SU-DHL-6 (cell line): ENCODE results near the gene SCD.

ENCODE experiments used
- H2AFZ ChIP-seq: fragments of 200-600 bp; sonication (generic); 2 replicates; pipeline ENCODE4 v1.6.1; 2014; ENCODE audit warnings: low read depth, mild to moderate bottlenecking, moderate library complexity, mixed read lengths, antibody characterized with exemption, low read length; ENCODE audit not compliant: severe bottlenecking
- H3F3A ChIP-seq: fragments of 200-600 bp; shearing (Covaris generic); 2 replicates; pipeline ENCODE4 v1.6.0; 2016; ENCODE audit warnings: antibody characterized with exemption, mild to moderate bottlenecking; ENCODE audit not compliant: insufficient read depth
- H3K27ac ChIP-seq: fragments of 200-600 bp; sonication (generic); 2 replicates; pipeline ENCODE4 v1.5.1; 2016; ENCODE audit warnings: low read depth, mild to moderate bottlenecking, low read length, moderate library complexity, mixed read lengths
- H3K27me3 ChIP-seq: fragments of 200-600 bp; sonication (generic), shearing (Covaris generic); 2 replicates; pipeline ENCODE4 v1.6.0; 2014; ENCODE audit warnings: mild to moderate bottlenecking, low read length
- H3K36me3 ChIP-seq: fragments of 200-600 bp; sonication (generic); 2 replicates; pipeline ENCODE4 v1.6.1; 2014; ENCODE audit warnings: mild to moderate bottlenecking, low read length, mixed read lengths
- H3K4me2 ChIP-seq: fragments of 300-600, 200-600 bp; shearing (Covaris generic), sonication (generic); 2 replicates; pipeline ENCODE4 v1.6.0; 2014; ENCODE audit warnings: low read length, low read depth, mild to moderate bottlenecking; ENCODE audit not compliant: poor library complexity, severe bottlenecking
- H3K4me3 ChIP-seq: fragments of 200-600 bp; sonication (generic); 2 replicates; pipeline ENCODE4 v1.5.1; 2014; ENCODE audit warnings: antibody characterized with exemption, low read length, mild to moderate bottlenecking, mixed read lengths; ENCODE audit not compliant: insufficient read depth, poor library complexity, severe bottlenecking
- H3K79me2 ChIP-seq: fragments of 200-600 bp; sonication (generic); 2 replicates; pipeline ENCODE4 v1.6.1; 2014; ENCODE audit warnings: mild to moderate bottlenecking, low read length, moderate library complexity; ENCODE audit not compliant: insufficient read depth
- H3K9ac ChIP-seq: fragments of 200-600 bp; sonication (generic); 2 replicates; pipeline ENCODE4 v1.7.0; 2014; ENCODE audit warnings: mild to moderate bottlenecking, low read length
- H3K9me2 ChIP-seq: fragments of 200-600 bp; sonication (generic); replicated peaks from 2 replicates; pipeline ENCODE4 v1.6.1; 2014; ENCODE audit warnings: low read length; ENCODE audit not compliant: insufficient read depth
- H3K9me3 ChIP-seq: fragments of 200-600 bp; sonication (generic); 2 replicates; pipeline ENCODE4 v1.6.1; 2014; ENCODE audit warnings: low read length, mixed read lengths; ENCODE audit not compliant: insufficient read depth
- H4K20me1 ChIP-seq: fragments of 200-600 bp; sonication (generic); 2 replicates; pipeline ENCODE4 v1.6.1; 2014; ENCODE audit warnings: low read depth, mild to moderate bottlenecking, antibody characterized with exemption, low read length, moderate library complexity, mixed read lengths
- CTCF ChIP-seq: fragments of 200-600 bp; sonication (generic); IDR thresholded peaks from one replicate; pipeline ENCODE4 v1.5.1; 2017; ENCODE audit warnings: antibody characterized with exemption, mild to moderate bottlenecking, low read length, moderate library complexity; ENCODE audit not compliant: insufficient read depth, poor library complexity, severe bottlenecking
- EZH2phosphoT487 ChIP-seq: fragments of 200-600 bp; sonication (generic), shearing (Covaris generic); conservative IDR thresholded peaks from 2 replicates; pipeline ENCODE4 v1.6.1; 2018; ENCODE audit warnings: mild to moderate bottlenecking, antibody characterized with exemption, low read length, moderate library complexity, mixed read lengths

SCD gene

GRCh38 chr10:100357059-100357858 lies 10.2 kb downstream of the SCD start:
- Histone ChIP-seq H3K27ac (no peak overlapping the region), H3K9ac (no peak overlapping the region), H3F3A (0 out of 2 replicates have a peak, but pooled peaks cover 5% of the 10 kb centered on the region), H3K4me2 (no peak overlapping the region), H3K36me3 (peaks cover 76% of the 10 kb centered on the region), H3K9me2 (no peaks in the 10 kb centered on the region), H3K9me3 (no peaks in the 10 kb centered on the region), H4K20me1 (peaks cover 28% of the 10 kb centered on the region), H3K4me3 (no peak overlapping the region), H3K79me2 (peaks cover 15% of the 10 kb centered on the region; the same call in 1 of the 2 replicates), H3K27me3 (no peaks in the 10 kb centered on the region), H2AFZ (no peak overlapping the region)
- no peak for TF ChIP-seq EZH2phosphoT487
- TF ChIP-seq CTCF = no peak

- Histone ChIP-seq H3F3A (peaks cover 18% of the 10 kb centered on the region), H3K27ac (no peak overlapping the region), H3K36me3 (peaks cover 67% of the 10 kb centered on the region), H3K4me3 (no peak overlapping the region), H3K79me2 (peaks cover 6% of the 10 kb centered on the region; the same call in 1 of the 2 replicates), H3K9me3 (no peaks in the 10 kb centered on the region), H2AFZ (no peak overlapping the region), H3K27me3 (no peaks in the 10 kb centered on the region), H3K4me2 (no peak overlapping the region), H3K9ac (no peak overlapping the region), H4K20me1 (peaks cover 24% of the 10 kb centered on the region), H3K9me2 (no peaks in the 10 kb centered on the region)
- no peak for TF ChIP-seq CTCF
- no peak for TF ChIP-seq EZH2phosphoT487
Measured at GRCh38 chr10:100359030-100359432, 12.0 kb downstream of the SCD start.

- Histone ChIP-seq H3K27ac (no peak overlapping the region), H3K4me3 (no peak overlapping the region), H3K4me2 (no peak overlapping the region), H4K20me1 (peaks cover 24% of the 10 kb centered on the region), H3K9ac (no peak overlapping the region), H3K9me2 (no peaks in the 10 kb centered on the region), H3K9me3 (no peaks in the 10 kb centered on the region), H3K27me3 (no peaks in the 10 kb centered on the region), H3K79me2 (peaks cover under 1% of the 10 kb centered on the region; the same call in 1 of the 2 replicates), H3F3A (peaks cover 24% of the 10 kb centered on the region), H2AFZ (no peak overlapping the region), H3K36me3 (peaks cover 61% of the 10 kb centered on the region)
- TF ChIP-seq EZH2phosphoT487 (no peak), CTCF (no peak)
Measured at GRCh38 chr10:100359529-100360150, 12.6 kb downstream of the SCD start.
